ENCODE measurements around the gene KCNJ15.

KCNJ15 gene

DNA sequence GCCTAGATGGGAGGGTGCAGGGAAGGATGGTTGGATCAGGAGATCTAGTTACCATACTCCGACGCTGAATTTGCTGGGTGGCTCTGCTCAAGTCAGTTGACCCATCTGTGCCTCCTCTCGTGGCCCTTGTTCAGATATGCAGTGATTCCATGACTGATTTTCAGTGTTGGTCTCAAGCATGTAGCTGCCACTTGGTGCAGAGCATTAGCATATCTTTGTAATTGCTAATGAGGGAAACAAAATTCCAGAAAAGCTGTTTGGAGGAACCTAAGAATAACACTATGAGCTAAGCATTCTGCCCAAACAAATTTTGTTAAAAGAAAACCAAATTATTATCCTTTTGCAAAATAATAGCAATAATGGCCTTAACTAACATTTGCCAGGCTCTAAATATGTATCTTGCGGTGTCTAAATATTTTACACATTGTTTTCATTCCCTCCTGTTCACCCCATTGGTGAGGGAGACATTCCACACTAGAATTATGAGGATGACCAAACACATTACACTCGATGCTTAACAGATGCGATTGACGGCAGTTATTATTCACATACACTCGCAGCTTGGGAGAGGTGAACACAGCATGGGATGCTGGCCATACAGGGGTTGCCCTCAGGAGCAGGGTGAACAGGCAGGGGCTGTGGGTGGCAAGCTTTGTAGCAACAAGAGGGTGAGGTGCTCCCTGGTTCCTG lies 69.1 kb downstream of the KCNJ15 start:
- H3K36me3 ChIP-seq (ENCODE audit: control insufficient read depth in 2 of 2, insufficient read depth in 2 of 2, low read length in 2 of 2) = no peaks in the 10 kb centered on the region
- H3K4me3 ChIP-seq (ENCODE audit: low read length in 2 of 2) = no peak overlapping the region
- H3K9me3 ChIP-seq (ENCODE audit: control insufficient read depth in 2 of 2, low read length in 2 of 2) = peaks cover 0 to 2% of the 10 kb centered on the region in 2 donors
- no peak overlapping the region for H3K9ac ChIP-seq (ENCODE audit: low read length in 2 of 2)
- H3K27me3 ChIP-seq (ENCODE audit: control insufficient read depth in 1 of 2, insufficient read depth in 2 of 2, low read length in 2 of 2) = peaks cover 5 to 9% of the 10 kb centered on the region in 2 donors
- H3K27ac ChIP-seq (ENCODE audit: low read length) = no peak overlapping the region
- H3K4me1 ChIP-seq (ENCODE audit: control insufficient read depth, insufficient read depth, low read length) = no peaks in the 10 kb centered on the region

DNA sequence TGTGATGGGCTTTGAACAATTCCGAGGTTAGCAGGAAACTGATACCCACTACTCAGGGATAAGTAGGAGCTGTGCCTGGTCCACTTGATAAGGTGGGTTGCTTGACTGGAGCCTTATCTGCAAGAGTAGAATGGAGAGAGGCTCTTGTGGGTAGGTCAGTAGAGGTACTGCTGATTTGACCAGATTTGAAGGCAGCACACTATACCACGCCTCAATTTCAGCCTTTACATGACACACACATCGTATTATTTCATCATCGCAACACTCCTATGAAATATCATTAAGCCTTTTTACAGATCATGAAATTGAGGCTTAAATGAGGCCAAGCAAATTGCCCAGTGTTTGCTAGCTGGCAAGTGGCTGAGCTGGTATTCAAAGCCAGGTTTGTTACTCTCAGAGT lies 69.6 kb downstream of the KCNJ15 start:
- H3K4me1 ChIP-seq (ENCODE audit: control insufficient read depth, insufficient read depth, low read length) = no peaks in the 10 kb centered on the region
- no peak overlapping the region for H3K27ac ChIP-seq (ENCODE audit: low read length)
- no peaks in the 10 kb centered on the region for H3K36me3 ChIP-seq (ENCODE audit: control insufficient read depth in 2 of 2, insufficient read depth in 2 of 2, low read length in 2 of 2)
- peaks cover 5 to 11% of the 10 kb centered on the region in 2 donors for H3K27me3 ChIP-seq (ENCODE audit: control insufficient read depth in 1 of 2, insufficient read depth in 2 of 2, low read length in 2 of 2)
- H3K9ac ChIP-seq (ENCODE audit: low read length in 2 of 2) = no peak overlapping the region
- H3K9me3 ChIP-seq (ENCODE audit: control insufficient read depth in 2 of 2, low read length in 2 of 2) = peaks cover 0 to 2% of the 10 kb centered on the region in 2 donors
- H3K4me3 ChIP-seq (ENCODE audit: low read length in 2 of 2) = no peak overlapping the region

DNA sequence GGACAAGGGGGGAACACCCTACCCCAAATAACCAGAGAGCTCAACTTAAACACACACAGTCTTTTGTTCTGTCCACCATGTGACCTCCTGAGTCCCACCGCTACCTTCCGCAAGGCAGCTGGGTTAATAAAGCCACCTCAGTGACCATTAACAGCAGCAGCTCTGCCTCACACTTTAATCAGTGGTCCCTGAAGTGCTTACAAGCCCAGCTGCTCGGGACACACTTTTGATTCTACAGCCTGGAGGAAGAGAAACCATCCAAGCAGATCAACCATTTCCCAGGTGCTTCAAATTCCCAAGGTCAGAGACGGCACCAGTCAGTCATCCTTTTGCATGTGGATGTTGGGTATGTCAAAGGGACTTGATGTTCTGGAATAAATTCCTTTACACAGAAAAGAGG lies 70.1 kb downstream of the KCNJ15 start:
- Histone ChIP-seq H3K9ac (ENCODE audit: low read length in 2 of 2) (no peak overlapping the region), H3K36me3 (ENCODE audit: control insufficient read depth in 2 of 2, insufficient read depth in 2 of 2, low read length in 2 of 2) (no peaks in the 10 kb centered on the region), H3K27ac (ENCODE audit: low read length) (no peak overlapping the region), H3K9me3 (ENCODE audit: control insufficient read depth in 2 of 2, low read length in 2 of 2) (peaks cover 0 to 2% of the 10 kb centered on the region in 2 donors), H3K27me3 (ENCODE audit: control insufficient read depth in 1 of 2, insufficient read depth in 2 of 2, low read length in 2 of 2) (peaks cover 5 to 11% of the 10 kb centered on the region in 2 donors), H3K4me3 (ENCODE audit: low read length in 2 of 2) (no peak overlapping the region), H3K4me1 (ENCODE audit: control insufficient read depth, insufficient read depth, low read length) (no peaks in the 10 kb centered on the region)

DNA sequence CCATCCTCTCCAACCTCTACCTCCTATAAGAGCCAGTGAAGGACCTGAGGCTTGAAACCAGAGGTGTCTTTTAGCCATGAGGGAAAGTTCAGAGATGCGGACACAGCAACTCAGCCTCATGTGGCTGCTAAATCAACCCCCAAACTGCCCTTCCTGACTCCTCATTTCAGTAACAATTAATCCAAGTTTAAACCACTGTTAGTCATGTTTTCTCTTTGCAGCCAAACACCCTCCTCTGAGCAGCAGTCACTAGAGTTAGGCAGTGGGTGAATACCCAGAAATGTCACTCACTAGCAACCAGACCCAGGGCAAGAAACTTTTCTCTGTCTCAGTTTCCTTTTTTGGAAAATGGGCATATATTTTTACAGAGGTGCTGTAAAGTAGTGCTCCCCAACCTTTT lies 71.2 kb downstream of the KCNJ15 start:
- H3K9me3 ChIP-seq (ENCODE audit: control insufficient read depth in 2 of 2, low read length in 2 of 2) = no peaks in the 10 kb centered on the region
- no peak overlapping the region for H3K4me3 ChIP-seq (ENCODE audit: low read length in 2 of 2)
- no peaks in the 10 kb centered on the region for H3K4me1 ChIP-seq (ENCODE audit: control insufficient read depth, insufficient read depth, low read length)
- H3K27me3 ChIP-seq (ENCODE audit: control insufficient read depth in 1 of 2, insufficient read depth in 2 of 2, low read length in 2 of 2) = peaks cover 5 to 11% of the 10 kb centered on the region in 2 donors
- H3K36me3 ChIP-seq (ENCODE audit: control insufficient read depth in 2 of 2, insufficient read depth in 2 of 2, low read length in 2 of 2) = no peaks in the 10 kb centered on the region
- H3K27ac ChIP-seq (ENCODE audit: low read length) = no peak overlapping the region
- H3K9ac ChIP-seq (ENCODE audit: low read length in 2 of 2) = no peak overlapping the region

DNA sequence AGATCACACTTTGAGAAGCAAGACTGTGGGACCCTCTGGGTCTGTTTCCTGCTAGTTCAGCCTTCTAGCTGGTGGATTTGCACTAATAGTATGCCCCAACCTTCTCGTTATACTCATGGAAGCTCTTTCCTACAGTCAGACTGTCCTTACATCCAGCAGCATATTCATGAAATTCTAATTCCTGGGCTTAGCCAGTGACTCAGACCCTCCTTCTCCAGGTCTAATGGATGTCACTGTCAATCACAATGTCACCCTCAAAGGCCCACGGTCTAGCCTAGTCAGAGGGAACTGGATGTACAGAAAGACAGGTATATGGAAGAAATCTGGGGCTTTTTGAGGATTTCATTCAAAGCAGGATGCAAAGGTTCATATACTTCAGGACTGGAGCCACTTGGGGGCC lies 72.4 kb downstream of the KCNJ15 start:
- Histone ChIP-seq H3K4me1 (ENCODE audit: control insufficient read depth, insufficient read depth, low read length) (no peaks in the 10 kb centered on the region), H3K27me3 (ENCODE audit: control insufficient read depth in 1 of 2, insufficient read depth in 2 of 2, low read length in 2 of 2) (peaks cover 5 to 9% of the 10 kb centered on the region in 2 donors), H3K27ac (ENCODE audit: low read length) (no peak overlapping the region), H3K4me3 (ENCODE audit: low read length in 2 of 2) (no peak overlapping the region), H3K9ac (ENCODE audit: low read length in 2 of 2) (no peak overlapping the region), H3K9me3 (ENCODE audit: control insufficient read depth in 2 of 2, low read length in 2 of 2) (no peaks in the 10 kb centered on the region), H3K36me3 (ENCODE audit: control insufficient read depth in 2 of 2, insufficient read depth in 2 of 2, low read length in 2 of 2) (no peaks in the 10 kb centered on the region)

DNA sequence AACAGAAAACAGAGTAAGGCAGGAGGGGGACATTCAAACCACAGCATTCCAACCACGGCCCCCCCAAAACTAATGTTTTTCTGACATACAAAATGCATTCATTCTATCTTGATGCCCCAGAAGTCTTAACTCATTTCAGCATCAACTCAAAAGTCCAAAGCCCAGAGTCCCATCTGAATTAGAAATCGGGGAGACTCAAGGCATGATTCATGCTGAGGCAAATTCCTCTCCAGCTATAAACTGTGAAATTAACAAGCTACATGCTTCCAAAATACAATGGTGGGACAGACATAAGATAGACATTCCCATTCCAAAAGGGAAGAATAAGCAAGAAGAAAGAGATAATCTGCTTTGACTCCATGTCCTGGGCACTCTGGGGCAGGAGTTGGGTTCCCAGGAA lies 73.9 kb downstream of the KCNJ15 start:
- Histone ChIP-seq H3K4me3 (ENCODE audit: low read length in 2 of 2) (no peak overlapping the region), H3K9ac (ENCODE audit: low read length in 2 of 2) (no peak overlapping the region), H3K4me1 (ENCODE audit: control insufficient read depth, insufficient read depth, low read length) (no peaks in the 10 kb centered on the region), H3K27ac (ENCODE audit: low read length) (no peak overlapping the region), H3K9me3 (ENCODE audit: control insufficient read depth in 2 of 2, low read length in 2 of 2) (no peaks in the 10 kb centered on the region), H3K36me3 (ENCODE audit: control insufficient read depth in 2 of 2, insufficient read depth in 2 of 2, low read length in 2 of 2) (no peaks in the 10 kb centered on the region), H3K27me3 (ENCODE audit: control insufficient read depth in 1 of 2, insufficient read depth in 2 of 2, low read length in 2 of 2) (peaks cover 0 to 4% of the 10 kb centered on the region in 2 donors)

DNA sequence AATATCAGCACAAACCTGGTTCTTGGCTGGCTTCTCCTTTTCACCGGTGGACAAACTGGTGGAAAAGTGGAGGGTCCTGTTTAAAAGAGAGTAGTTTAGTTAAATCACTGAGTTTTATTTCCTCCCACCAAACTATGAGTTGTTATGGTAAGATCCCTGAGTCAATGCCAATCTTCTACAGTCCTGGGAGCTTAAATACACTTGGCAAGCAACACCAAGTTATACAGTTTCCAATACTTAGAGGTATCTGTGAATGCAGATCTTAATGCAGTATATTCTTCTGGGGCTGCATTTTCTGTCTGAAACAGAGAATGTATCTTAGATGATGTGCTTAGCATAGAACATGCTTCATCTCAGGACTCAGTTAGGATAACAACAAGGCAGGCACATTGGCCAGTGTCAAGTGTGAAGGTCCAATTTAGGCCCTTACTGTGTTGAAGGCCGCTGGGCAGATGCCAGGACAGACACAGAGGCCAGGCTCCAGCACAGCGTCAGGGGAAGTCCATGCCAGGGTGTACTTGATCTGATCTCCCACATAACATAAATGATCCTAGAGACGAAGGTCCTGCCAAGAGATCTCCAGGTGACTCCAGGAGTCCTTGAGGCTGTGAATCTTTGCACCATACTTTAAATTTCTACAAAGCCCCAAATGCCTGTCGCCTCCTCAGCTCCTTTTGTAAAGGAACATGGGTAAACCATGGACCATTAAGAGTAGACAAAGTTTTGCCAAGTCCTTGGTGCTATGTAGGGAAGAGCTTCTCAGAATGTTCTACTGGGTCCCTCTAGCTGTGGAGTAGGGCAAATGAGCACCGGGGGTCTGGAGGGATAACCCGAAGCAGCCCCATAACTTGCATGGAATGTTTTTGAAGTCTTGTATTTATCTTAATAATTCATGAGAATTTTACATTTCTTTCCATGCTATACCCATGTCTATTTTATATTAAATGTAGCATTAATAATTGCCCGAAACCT lies 76.8 kb downstream of the KCNJ15 start:
- Histone ChIP-seq H3K27ac (ENCODE audit: low read length) (no peak overlapping the region), H3K27me3 (ENCODE audit: control insufficient read depth in 1 of 2, insufficient read depth in 2 of 2, low read length in 2 of 2) (peaks cover 0 to 4% of the 10 kb centered on the region in 2 donors), H3K9me3 (ENCODE audit: control insufficient read depth in 2 of 2, low read length in 2 of 2) (no peaks in the 10 kb centered on the region), H3K4me3 (ENCODE audit: low read length in 2 of 2) (no peak overlapping the region), H3K4me1 (ENCODE audit: control insufficient read depth, insufficient read depth, low read length) (no peaks in the 10 kb centered on the region), H3K36me3 (ENCODE audit: control insufficient read depth in 2 of 2, insufficient read depth in 2 of 2, low read length in 2 of 2) (no peaks in the 10 kb centered on the region), H3K9ac (ENCODE audit: low read length in 2 of 2) (no peak overlapping the region)

DNA sequence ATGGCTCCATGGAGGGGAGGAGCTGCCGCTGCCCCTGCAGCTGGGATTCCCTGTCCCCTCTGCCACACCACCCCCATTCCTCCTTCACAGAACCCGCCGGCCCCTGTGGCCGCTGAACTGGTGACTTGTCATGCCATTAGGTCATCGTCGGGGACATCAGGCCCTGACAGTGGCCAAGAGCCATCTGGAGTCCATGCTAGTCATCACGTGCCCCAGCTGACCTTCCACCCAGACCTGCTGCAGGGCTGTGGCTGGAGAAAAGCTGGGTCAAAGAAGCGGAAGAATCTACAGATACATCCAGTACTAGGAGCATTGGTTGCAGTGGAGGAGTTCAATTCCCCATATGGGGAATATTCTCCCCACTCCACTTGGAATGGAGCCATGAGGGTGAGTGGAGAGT lies 78.1 kb downstream of the KCNJ15 start:
- no peaks in the 10 kb centered on the region for H3K36me3 ChIP-seq (ENCODE audit: control insufficient read depth in 2 of 2, insufficient read depth in 2 of 2, low read length in 2 of 2)
- no peak overlapping the region for H3K9ac ChIP-seq (ENCODE audit: low read length in 2 of 2)
- no peaks in the 10 kb centered on the region for H3K9me3 ChIP-seq (ENCODE audit: control insufficient read depth in 2 of 2, low read length in 2 of 2)

DNA sequence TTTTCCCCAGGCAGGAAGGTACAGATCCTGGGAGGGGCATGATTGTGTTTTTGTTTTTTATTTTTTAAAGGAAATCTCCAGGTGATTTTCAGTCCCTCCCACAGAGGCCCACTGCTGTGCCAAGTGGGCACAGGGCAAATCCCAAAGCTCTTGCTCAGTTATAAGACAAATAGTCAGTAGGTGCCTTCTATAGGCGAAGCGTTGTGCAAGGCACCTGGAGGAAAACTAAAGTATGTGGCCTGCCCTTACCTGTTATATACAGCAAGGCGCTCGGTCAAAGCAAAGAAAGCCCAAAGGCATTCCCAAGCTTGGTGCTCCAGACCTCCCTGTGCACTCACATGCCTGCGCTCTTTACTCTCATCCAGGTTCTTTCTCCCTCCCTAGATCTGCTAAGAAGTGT lies 81.0 kb downstream of the KCNJ15 start:
- H3K9ac ChIP-seq (ENCODE audit: low read length in 2 of 2) = no peak overlapping the region
- no peaks in the 10 kb centered on the region for H3K4me1 ChIP-seq (ENCODE audit: control insufficient read depth, insufficient read depth, low read length)

More for the DNA sequence above, 78.1 kb downstream of the KCNJ15 start:
- no peak overlapping the region for H3K4me3 ChIP-seq (ENCODE audit: low read length in 2 of 2)
- no peaks in the 10 kb centered on the region for H3K4me1 ChIP-seq (ENCODE audit: control insufficient read depth, insufficient read depth, low read length)
- no peak overlapping the region for H3K27ac ChIP-seq (ENCODE audit: low read length)
- peaks cover 0 to 2% of the 10 kb centered on the region in 2 donors for H3K27me3 ChIP-seq (ENCODE audit: control insufficient read depth in 1 of 2, insufficient read depth in 2 of 2, low read length in 2 of 2)

DNA sequence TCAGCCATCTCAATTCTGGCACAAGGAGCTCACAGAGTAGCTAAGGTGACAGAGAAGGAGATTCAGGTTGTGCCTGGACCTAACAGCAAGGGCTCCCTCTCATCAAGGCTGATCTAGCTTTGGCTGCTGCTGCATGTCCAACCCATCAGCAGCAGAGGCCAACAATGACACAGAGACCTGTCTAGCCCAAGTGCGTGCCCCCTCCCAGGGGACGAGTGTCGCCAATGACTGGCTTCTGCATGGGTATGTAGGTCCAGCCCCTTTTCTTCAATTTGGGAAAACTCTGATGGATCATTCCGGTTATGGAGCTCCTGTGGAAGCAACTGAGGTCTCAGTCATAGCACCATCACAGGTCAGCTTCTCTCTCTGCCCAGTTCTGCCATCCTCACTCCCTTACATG lies 83.3 kb downstream of the KCNJ15 start:
- H3K9ac ChIP-seq (ENCODE audit: low read length in 2 of 2) = no peak overlapping the region
- H3K9me3 ChIP-seq (ENCODE audit: control insufficient read depth in 2 of 2, low read length in 2 of 2) = no peaks in the 10 kb centered on the region
- no peaks in the 10 kb centered on the region for H3K27me3 ChIP-seq (ENCODE audit: control insufficient read depth in 1 of 2, insufficient read depth in 2 of 2, low read length in 2 of 2)
- H3K27ac ChIP-seq (ENCODE audit: low read length) = no peak overlapping the region
- H3K36me3 ChIP-seq (ENCODE audit: control insufficient read depth in 2 of 2, insufficient read depth in 2 of 2, low read length in 2 of 2) = no peaks in the 10 kb centered on the region
- no peaks in the 10 kb centered on the region for H3K4me1 ChIP-seq (ENCODE audit: control insufficient read depth, insufficient read depth, low read length)
- H3K4me3 ChIP-seq (ENCODE audit: low read length in 2 of 2) = no peak overlapping the region

More for the DNA sequence above, 81.0 kb downstream of the KCNJ15 start:
- Histone ChIP-seq H3K4me3 (ENCODE audit: low read length in 2 of 2) (no peak overlapping the region), H3K36me3 (ENCODE audit: control insufficient read depth in 2 of 2, insufficient read depth in 2 of 2, low read length in 2 of 2) (no peaks in the 10 kb centered on the region), H3K27ac (ENCODE audit: low read length) (no peak overlapping the region), H3K27me3 (ENCODE audit: control insufficient read depth in 1 of 2, insufficient read depth in 2 of 2, low read length in 2 of 2) (no peaks in the 10 kb centered on the region), H3K9me3 (ENCODE audit: control insufficient read depth in 2 of 2, low read length in 2 of 2) (no peaks in the 10 kb centered on the region)

All from stomach smooth muscle (tissue), 2 donors.